Large intestine (tissue), 3 donors: ENCODE measurements around the gene VEZF1. TPM values are rescaled to one million over a fixed set of nuclear protein-coding genes. Genes with fewer than 3 reads are reported as not detected.

Experiments used
- DNase-seq, 2 donors: peaks; one replicate each; pipeline versions ENCODE4 v3.0.0 to v3.0.0-alpha.2; 2013
- H3K27ac ChIP-seq: one replicate; pipeline ENCODE4 v1.5.1; 2013; ENCODE audit warnings: low read length
- H3K27me3 ChIP-seq: 2 replicates; pipeline ENCODE4 v1.6.1; 2013; ENCODE audit warnings: low read length; ENCODE audit not compliant: control insufficient read depth, insufficient read depth
- H3K36me3 ChIP-seq: 2 replicates; pipeline ENCODE4 v1.6.1; 2013; ENCODE audit warnings: low read length; ENCODE audit not compliant: control insufficient read depth, insufficient read depth
- H3K4me1 ChIP-seq: one replicate; pipeline ENCODE4 v1.6.1; 2013; ENCODE audit warnings: low read length; ENCODE audit not compliant: control insufficient read depth, insufficient read depth
- H3K4me3 ChIP-seq: one replicate; pipeline ENCODE4 v1.5.1; 2013; ENCODE audit warnings: low read length
- H3K9me3 ChIP-seq: one replicate; pipeline ENCODE4 v1.6.1; 2013; ENCODE audit warnings: mild to moderate bottlenecking, low read depth, low read length, moderate library complexity; ENCODE audit not compliant: control insufficient read depth
- WGBS: methylation state at CpG from one replicate; pipeline ENCODE4 v1.1.5; 2013; ENCODE audit warnings: low lambda C conversion rate; ENCODE audit not compliant: insufficient coverage; 5-methylcytosine and 5-hydroxymethylcytosine counted together
- polyA plus RNA-seq: library from polyadenylated mRNA; unstranded; fragments of 120-200 nt; gene quantifications from one replicate; pipeline ENCODE4 v1.2.1, GENCODE V29; 2013

The VEZF1 gene
- polyA plus RNA-seq, 1 donor, result 52.2 TPM

DNA sequence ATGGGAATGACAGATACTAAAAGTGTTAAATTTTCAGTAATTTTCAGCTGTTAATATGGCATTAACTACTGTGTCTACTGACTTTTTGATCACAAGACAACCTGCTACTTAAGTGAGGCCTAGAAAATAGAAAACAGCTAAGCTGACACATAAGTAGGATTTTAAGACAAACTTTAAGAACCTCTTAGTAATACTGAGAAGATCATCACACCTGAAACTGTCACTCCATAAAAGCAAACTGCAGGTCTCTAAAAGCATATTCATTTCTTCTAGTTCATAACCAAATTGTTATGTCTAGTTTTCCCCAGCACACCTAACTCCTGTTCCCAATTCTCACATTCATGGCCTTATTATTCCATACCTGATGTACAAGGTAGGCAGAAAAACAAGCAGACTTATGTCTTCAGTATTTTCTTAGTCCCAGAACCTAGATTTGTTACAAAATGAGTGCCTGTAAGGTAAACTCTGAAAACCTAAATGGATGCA, 11.0 kb upstream of the VEZF1 start:
- Histone ChIP-seq H3K27me3 (no peaks in the 10 kb centered on the region), H3K4me3 (no peak overlapping the region), H3K4me1 (peaks cover 7% of the 10 kb centered on the region), H3K9me3 (no peaks in the 10 kb centered on the region), H3K36me3 (peaks cover 22% of the 10 kb centered on the region), H3K27ac (no peak overlapping the region)
- no peak for DNase-seq

DNA sequence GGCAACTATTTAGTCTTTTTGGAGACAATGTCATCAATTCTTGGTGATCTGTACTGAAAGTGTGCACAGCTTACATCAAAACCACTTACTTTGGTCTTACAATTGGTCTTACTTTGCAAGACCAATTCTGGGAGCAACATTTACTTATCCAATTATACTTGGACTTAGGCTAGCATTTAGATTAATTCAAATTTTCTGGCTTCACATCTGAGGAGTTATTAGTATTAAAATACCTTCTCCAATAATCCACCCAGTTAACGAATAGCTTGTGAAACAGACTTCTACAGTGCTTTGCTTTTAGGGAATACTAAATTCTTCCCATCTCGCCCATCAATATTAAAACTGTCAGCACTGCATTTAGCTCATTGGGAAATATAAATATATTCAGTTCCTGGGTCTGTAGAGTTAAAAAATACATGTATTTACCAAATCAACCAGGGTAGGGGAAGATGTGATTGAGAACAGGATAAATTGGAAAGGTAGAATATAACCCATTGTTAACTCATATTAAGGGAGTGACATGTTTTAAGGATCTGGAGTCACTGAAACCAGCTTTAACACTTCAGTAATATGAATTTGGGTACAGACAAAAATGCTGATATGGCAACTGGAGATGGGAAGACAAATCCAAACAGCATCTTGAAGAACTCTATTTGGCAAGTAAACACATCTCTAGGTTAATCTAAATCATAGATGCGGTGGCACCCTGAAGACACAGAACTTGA, 9.2 kb upstream of the VEZF1 start:
- H3K36me3 ChIP-seq, result peaks cover 8% of the 10 kb centered on the region
- no peaks in the 10 kb centered on the region for H3K27me3 ChIP-seq
- WGBS, result 90% methylated on average over 3 of the region's 3 CpGs
- H3K4me1 ChIP-seq, result peaks cover 6% of the 10 kb centered on the region
- H3K9me3 ChIP-seq, result no peaks in the 10 kb centered on the region
- DNase-seq, result no peak
- H3K27ac ChIP-seq, result no peak overlapping the region
- no peak overlapping the region for H3K4me3 ChIP-seq

DNA sequence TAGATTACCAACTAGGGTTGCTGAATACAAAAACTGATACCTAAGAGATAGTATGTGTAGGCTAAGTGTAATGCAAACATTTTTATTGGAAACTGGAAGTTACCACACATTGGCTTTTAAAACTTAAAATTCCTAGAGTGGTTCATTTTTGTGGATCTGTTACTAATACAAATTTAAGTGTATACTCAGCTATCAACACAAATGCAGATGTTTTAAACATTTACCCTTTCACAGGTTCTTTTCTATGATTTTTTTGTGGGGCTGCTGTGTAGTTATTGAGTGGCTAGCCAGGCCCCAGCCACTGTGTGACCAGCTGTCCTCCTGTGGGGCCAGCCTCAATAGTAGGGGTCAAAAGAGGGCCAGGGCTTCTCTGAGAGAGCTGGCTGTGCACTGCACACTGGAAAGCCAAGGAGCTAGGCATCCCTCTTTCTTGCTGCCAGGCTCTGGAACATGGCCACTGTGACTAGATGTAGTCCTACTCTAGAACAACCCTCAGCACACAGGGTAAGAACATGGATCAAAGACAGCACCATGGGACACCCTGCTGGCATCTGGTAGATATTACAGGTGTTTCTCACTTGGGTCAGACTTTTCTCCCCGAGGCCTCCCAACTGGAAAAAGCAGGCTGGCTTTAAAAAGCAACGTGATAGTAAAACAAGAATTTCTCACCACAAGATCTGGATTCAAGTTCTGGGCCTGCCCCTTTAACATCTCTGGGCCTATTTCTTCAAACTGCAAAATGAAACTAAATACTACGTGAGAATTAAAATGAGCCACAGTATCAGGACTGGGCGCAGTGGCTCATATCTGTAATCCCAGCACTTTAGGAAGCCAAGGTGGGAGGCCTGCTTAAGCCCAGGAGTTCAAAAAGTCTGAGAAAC, 7.3 kb upstream of the VEZF1 start:
- Histone ChIP-seq H3K4me3 (no peak overlapping the region), H3K4me1 (peaks cover 6% of the 10 kb centered on the region), H3K27ac (no peak overlapping the region), H3K27me3 (no peaks in the 10 kb centered on the region), H3K9me3 (no peaks in the 10 kb centered on the region), H3K36me3 (peaks cover 2% of the 10 kb centered on the region)
- WGBS, result 80% methylated on average over 2 of the region's 4 CpGs
- peak; percentile 72 to 76 for DNase-seq

DNA sequence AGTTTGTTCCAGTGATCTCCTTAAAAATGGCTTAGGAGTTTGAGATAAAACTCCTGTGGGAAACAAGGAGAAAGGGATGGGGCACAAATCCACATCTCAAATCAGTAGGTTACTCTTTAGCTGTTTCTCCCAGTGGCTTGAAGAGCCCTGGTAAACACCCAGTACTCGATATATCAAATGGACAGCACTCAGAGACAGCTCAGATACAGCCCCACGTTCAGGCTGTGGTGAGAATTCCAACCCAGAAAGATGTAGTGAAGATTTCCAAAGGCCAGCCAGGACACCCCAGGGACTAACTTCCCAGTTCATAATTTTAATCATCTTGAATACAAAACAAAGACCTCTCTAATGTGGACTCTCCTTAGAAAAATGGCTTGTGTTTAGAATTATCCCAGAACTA, 6.4 kb upstream of the VEZF1 start:
- Histone ChIP-seq H3K27me3 (no peaks in the 10 kb centered on the region), H3K27ac (no peak overlapping the region), H3K9me3 (no peaks in the 10 kb centered on the region), H3K4me1 (peaks cover 6% of the 10 kb centered on the region), H3K36me3 (peaks cover 2% of the 10 kb centered on the region), H3K4me3 (no peak overlapping the region)
- no peak for DNase-seq
- 20% methylated on average over 1 of the region's 2 CpGs for WGBS

DNA sequence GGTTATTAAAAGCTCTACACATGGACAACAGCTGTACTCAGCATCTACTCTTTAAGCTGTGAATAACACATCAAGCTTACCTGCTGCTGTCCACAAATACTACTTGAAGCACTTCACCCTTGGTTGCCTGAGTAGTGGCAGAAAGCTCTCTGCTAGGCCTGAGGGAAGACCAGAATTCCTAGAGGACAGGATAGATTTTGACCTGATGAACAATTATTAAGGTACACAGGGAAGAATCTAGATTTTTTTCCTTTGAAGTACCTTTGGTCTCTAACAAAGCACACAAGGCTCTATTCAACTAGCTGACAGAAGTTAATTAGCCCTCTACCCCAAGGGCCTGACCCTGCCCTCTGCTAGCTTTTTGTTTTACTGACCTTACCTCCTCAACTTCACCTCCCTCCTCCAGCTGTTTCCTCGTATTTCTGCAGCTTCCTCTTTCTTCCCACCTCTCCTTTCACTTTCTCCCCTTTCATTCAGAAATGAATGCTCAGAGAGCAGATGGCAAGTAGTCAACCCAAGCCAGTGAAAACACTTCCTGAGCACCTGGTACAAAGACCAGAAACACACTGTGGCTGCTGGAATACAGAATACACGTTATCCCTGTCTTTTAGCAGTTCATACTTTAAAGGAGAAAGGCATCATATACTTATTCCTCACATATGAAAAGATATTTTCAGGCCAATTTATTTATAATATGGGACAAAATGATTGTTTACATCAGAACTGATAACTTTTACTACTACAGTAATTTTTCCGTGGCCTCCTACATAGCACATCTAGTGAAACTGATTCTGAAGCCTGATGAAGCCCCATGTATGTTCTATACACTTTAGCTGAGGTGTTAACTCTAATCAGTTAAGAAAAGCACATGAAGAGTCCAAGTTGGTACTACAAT, 5.7 kb upstream of the VEZF1 start:
- WGBS, result 20% methylated on average over 1 of the region's 3 CpGs
- Histone ChIP-seq H3K4me1 (peaks cover 6% of the 10 kb centered on the region), H3K27ac (no peak overlapping the region)

DNA sequence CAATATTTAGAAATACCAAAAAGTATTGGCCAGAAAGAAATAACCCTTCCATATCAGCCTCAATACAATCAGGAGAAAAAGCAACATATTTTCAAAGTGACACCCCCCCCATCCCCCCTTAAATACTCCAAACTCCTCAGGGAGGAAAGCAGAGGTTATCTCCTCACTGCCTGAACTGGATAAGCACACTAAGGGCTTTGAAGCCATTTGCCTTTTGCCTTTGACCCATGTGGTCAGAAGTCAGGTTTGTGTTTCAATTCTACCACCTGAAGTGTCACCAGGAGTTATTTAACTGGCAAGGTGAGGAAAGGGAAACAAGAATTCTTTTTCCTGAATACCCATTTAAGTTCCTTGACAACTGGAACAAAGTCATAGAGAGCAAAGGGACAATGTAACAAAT, 3.5 kb upstream of the VEZF1 start:
- H3K27ac ChIP-seq, result no peak overlapping the region
- H3K4me1 ChIP-seq, result peaks cover 6% of the 10 kb centered on the region
- no peak for DNase-seq
- H3K27me3 ChIP-seq, result no peaks in the 10 kb centered on the region
- H3K4me3 ChIP-seq, result no peak overlapping the region
- H3K36me3 ChIP-seq, result no peaks in the 10 kb centered on the region
- H3K9me3 ChIP-seq, result no peaks in the 10 kb centered on the region

More for the DNA sequence above, 5.7 kb upstream of the VEZF1 start:
- H3K36me3 ChIP-seq, result peaks cover 2% of the 10 kb centered on the region
- no peak overlapping the region for H3K4me3 ChIP-seq
- DNase-seq, result peak in 1 of 2 donors; percentile 62
- no peaks in the 10 kb centered on the region for H3K9me3 ChIP-seq
- no peaks in the 10 kb centered on the region for H3K27me3 ChIP-seq

DNA sequence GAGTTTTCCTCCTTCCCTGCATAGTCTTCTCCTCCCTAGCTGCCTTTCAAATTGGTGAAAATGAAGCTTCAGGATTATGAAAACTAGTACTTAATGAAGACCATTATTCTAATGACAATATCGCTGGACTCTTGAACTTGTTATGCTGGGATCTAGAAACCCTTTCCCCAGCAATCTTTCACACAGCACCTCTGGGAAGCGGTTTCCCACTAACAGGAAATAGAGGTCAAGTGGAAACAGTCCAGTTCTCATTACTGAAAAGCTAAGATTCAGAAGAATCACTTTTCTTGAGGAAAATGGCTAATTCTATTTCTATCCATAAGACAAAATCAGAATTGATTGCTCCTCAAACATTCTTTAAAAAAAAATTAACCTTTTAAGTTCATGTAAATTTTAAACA, 2.0 kb upstream of the VEZF1 start:
- Histone ChIP-seq H3K4me3 (no peak overlapping the region), H3K4me1 (peaks cover 13% of the 10 kb centered on the region), H3K27ac (no peak overlapping the region), H3K9me3 (no peaks in the 10 kb centered on the region), H3K36me3 (no peaks in the 10 kb centered on the region), H3K27me3 (no peaks in the 10 kb centered on the region)
- no CpG with 5 or more reads among the region's 2 CpGs for WGBS
- no peak for DNase-seq

- Histone ChIP-seq H3K27ac (peak overlapping the region; percentile 64), H3K4me1 (peaks cover 14% of the 10 kb centered on the region), H3K36me3 (no peaks in the 10 kb centered on the region), H3K9me3 (no peaks in the 10 kb centered on the region), H3K27me3 (no peaks in the 10 kb centered on the region), H3K4me3 (peak overlapping the region; percentile 80)
- DNase-seq, result peak; percentile 66 to 82
- 0% methylated on average over 1 of the region's 54 CpGs for WGBS
These were observed 522 bp upstream of the VEZF1 start for GRCh38 chr17:57988301-57989250.

DNA sequence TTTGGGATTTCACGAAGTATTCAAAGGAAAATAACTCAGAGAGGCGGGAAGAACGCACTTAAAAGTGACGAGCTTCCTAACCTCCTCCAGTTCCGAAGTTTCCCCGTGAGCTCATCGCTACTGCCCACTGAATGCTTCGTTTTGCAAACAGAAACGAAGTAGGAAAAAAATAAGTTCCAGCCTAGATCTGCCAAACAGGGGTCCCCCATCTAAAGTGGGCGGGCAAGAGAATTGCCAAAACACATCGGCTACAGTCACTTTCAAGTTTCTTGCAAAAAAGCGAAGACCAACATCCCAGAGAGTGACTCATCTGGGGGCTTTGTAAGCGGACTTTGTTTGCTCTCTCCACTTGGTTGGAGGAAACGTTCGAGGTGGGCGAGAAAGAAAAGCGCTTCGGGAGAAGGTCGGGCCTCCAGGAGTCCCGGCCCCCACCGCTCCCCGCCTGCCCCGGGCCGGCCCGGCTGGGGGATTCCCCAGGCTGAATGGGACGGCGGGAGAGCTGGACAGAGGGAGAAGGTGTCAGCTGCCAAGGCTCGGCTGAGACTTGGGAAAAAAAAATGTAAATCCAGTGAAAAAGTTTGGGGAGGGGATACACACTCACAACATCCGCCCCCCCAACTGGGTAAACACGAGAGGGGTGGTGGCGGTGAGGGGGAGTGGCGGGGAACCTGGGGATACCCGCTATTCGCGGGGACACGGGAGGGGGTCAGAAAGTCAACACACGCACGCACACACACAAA, 1.0 kb downstream of the VEZF1 start:
- peaks cover 10% of the 10 kb centered on the region for H3K4me1 ChIP-seq
- DNase-seq, result peak; percentile 52 to 73
- no peaks in the 10 kb centered on the region for H3K9me3 ChIP-seq
- H3K36me3 ChIP-seq, result peaks cover 10% of the 10 kb centered on the region
- H3K27ac ChIP-seq, result peak overlapping the region; percentile 86
- H3K27me3 ChIP-seq, result no peaks in the 10 kb centered on the region
- peak overlapping the region; percentile 80 for H3K4me3 ChIP-seq
- no CpG with 5 or more reads among the region's 38 CpGs for WGBS
